Bronchial epithelial cell (primary cell): ENCODE measurements around the gene MROH2A. TPM values are rescaled to one million over a fixed set of nuclear protein-coding genes. Genes with fewer than 3 reads are reported as not detected.

Experiments used
- DNase-seq: peaks from one replicate; pipeline ENCODE4 v3.0.0-alpha.2; 2010; ENCODE audit warnings: low read depth
- FAIRE-seq: peaks from 2 replicates; lab custom pipeline; 2011; peaks lifted over from hg19 to GRCh38; lab: Jason Lieb, UNC
- H3K27me3 ChIP-seq: 2 replicates; pipeline ENCODE4 v1.5.1; 2011; ENCODE audit warnings: low read length; ENCODE audit not compliant: control insufficient read depth, insufficient read depth
- H3K36me3 ChIP-seq: 2 replicates; pipeline ENCODE4 v1.5.1; 2011; ENCODE audit warnings: low read length; ENCODE audit not compliant: control insufficient read depth, insufficient read depth
- H3K4me3 ChIP-seq: 2 replicates; pipeline ENCODE4 v1.5.1; 2011; ENCODE audit warnings: mild to moderate bottlenecking, low read depth, low read length, control low read depth
- total RNA-seq: library from RNA; depleted of rRNA; stranded (reverse); fragments of >200 nt; gene quantifications from 2 replicates; pipeline ENCODE4 v1.2.1, GENCODE V29; 2014
- TF ChIP-seq, protein P1 (sequence below): IDR thresholded peaks from 2 replicates; pipeline ENCODE4 v1.5.1; 2011; ENCODE audit warnings: mild to moderate bottlenecking, moderate library complexity, low read length, control low read depth, inconsistent platforms; ENCODE audit not compliant: insufficient read depth, severe bottlenecking

MROH2A gene
- total RNA-seq, 1 donor from 2014 or later = not detected

GRCh38 chr2:233799716-233800115 lies 21.6 kb downstream of the MROH2A start:
- H3K27me3 ChIP-seq = no peaks in the 10 kb centered on the region
- H3K36me3 ChIP-seq = no peaks in the 10 kb centered on the region
- no peak for DNase-seq
- no peak for FAIRE-seq
- TF ChIP-seq, protein P1, sequence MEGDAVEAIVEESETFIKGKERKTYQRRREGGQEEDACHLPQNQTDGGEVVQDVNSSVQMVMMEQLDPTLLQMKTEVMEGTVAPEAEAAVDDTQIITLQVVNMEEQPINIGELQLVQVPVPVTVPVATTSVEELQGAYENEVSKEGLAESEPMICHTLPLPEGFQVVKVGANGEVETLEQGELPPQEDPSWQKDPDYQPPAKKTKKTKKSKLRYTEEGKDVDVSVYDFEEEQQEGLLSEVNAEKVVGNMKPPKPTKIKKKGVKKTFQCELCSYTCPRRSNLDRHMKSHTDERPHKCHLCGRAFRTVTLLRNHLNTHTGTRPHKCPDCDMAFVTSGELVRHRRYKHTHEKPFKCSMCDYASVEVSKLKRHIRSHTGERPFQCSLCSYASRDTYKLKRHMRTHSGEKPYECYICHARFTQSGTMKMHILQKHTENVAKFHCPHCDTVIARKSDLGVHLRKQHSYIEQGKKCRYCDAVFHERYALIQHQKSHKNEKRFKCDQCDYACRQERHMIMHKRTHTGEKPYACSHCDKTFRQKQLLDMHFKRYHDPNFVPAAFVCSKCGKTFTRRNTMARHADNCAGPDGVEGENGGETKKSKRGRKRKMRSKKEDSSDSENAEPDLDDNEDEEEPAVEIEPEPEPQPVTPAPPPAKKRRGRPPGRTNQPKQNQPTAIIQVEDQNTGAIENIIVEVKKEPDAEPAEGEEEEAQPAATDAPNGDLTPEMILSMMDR = no peak
- H3K4me3 ChIP-seq = no peak overlapping the region

- TF ChIP-seq, protein P1 = no peak
- H3K36me3 ChIP-seq = no peaks in the 10 kb centered on the region
- no peak overlapping the region for H3K4me3 ChIP-seq
- no peak for DNase-seq
- H3K27me3 ChIP-seq = no peaks in the 10 kb centered on the region
- FAIRE-seq = no peak
Observed at GRCh38 chr2:233800208-233800607, 22.1 kb downstream of the MROH2A start.

- TF ChIP-seq, protein P1 = no peak
- peak; percentile 51 for DNase-seq
- H3K27me3 ChIP-seq = no peaks in the 10 kb centered on the region
- no peak for FAIRE-seq
- H3K4me3 ChIP-seq = no peak overlapping the region
- H3K36me3 ChIP-seq = no peaks in the 10 kb centered on the region
Observed at GRCh38 chr2:233801357-233802131, 23.4 kb downstream of the MROH2A start.

GRCh38 chr2:233802132-233802815 lies 24.1 kb downstream of the MROH2A start:
- no peak overlapping the region for H3K4me3 ChIP-seq
- TF ChIP-seq, protein P1 = no peak
- H3K27me3 ChIP-seq = no peaks in the 10 kb centered on the region
- DNase-seq = no peak
- FAIRE-seq = no peak
- no peaks in the 10 kb centered on the region for H3K36me3 ChIP-seq

DNA sequence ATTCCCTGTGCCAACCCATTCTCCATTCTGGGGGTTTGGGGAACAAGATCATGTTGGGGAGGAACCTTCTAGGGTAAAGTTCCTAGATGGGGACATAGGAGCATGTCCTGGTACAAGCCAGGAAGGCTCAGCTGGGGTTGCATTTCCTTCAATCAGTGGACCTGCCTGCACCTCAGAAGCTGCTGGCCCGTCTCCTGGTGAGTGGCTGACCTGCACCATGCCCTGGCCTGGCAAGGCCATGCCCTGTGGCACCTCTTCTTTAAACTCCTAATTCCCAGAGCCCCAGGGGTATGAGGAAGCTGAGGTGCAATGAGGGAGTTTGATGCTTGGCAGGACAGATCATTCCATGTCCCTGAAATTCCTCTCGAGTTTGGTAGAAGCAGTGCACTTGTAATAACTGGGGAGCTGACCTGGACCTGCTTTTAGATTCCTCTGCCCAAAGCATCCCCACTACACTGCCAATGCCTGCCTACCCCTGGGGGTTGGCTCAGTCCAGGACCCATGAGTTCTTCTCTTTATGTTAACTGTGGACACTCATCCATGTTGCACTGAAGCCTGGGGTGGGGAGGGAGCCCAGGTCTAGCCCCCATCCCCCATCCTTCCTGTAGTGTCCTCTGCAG lies 25.3 kb downstream of the MROH2A start:
- FAIRE-seq = no peak
- Histone ChIP-seq H3K36me3 (no peaks in the 10 kb centered on the region), H3K4me3 (no peak overlapping the region), H3K27me3 (peaks cover 3% of the 10 kb centered on the region)
- DNase-seq = no peak
- TF ChIP-seq, protein P1 = no peak
